NK-92 treated with Interleukin-12 subunit alpha and Interleukin-12 subunit beta, amount 100 ng/mL, for 24 hours (cell line): ENCODE measurements around the gene ZFP64.

Source experiments
- DNase-seq: peaks from one replicate; lab custom pipeline; 2025; lab: John Stamatoyannopoulos, UW

ZFP64 gene

DNA sequence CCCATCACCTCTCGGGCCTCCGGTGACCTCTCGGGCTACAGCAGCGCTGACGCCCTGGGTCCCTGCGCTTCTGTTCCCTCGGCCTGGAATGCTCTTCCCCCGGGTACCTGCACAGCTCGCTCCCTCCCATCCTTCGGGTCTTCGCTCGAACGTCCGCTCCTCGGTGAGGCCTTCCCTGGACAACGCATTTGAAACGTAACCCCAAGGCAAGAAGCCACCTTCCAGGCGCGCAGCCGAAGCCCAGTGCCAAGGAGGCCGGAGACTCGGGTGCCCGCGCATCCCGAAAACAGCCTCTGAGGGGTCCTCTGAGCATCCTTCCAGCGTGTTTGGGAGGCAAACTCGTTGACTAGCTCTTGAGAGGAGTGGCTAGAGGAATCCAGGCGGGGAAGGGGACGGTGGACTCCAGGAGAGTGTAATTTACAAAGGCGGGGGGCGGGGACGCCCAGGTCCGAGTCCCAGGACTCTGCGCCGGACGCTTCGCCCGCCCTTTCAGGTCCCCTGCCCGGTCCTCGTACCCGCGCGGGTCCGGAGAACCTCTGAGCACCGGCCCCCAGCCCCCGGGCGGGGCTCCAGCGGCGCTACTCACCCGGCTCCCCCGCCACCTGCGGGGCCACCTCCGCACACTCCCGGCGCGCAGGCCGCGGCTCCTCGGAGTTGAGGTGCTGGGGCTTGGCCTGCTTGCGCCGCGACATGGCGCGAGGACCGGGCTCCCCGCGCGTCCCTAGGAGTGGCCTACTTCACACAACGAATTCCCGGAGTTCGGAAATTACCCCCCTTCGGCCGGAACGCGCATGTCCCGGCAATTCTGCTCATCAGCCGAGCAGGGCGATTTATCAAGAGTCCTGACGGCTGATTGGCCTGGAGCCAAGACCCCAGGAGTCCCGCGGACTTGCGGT is 86.8 kb downstream of the ZFP64 start:
- DNase-seq: no peak

DNA sequence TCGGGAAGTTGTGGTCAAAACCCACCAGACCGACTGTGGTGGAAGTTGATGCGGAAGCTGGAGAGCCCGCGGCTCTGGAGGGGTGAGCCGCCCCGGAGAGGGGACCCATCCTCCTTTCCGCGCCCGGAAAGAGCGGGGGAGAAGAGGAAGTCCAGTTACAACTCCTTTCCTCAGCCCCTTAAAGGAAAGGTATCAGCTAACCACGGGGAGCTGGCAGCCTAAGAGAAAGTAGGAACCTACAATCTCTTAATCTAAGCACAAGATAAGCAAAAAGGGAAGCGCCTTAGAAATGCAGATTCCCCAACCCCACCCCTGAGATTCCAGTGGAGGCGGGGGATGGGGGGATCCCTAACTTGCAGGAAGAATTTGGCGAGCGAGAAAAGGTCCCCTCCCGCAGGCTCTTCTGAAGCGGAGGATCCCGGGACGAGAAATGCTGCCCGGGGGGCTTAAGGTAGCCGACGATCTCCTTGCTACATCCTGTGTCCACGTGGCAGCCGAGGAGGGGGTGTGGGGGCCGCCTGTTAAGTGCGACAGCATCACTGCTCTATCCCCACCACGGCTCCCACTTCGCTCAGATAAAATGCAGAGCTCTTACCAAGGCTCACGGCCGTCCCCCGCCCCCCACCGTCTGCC is 87.5 kb downstream of the ZFP64 start:
- DNase-seq: no peak

DNA sequence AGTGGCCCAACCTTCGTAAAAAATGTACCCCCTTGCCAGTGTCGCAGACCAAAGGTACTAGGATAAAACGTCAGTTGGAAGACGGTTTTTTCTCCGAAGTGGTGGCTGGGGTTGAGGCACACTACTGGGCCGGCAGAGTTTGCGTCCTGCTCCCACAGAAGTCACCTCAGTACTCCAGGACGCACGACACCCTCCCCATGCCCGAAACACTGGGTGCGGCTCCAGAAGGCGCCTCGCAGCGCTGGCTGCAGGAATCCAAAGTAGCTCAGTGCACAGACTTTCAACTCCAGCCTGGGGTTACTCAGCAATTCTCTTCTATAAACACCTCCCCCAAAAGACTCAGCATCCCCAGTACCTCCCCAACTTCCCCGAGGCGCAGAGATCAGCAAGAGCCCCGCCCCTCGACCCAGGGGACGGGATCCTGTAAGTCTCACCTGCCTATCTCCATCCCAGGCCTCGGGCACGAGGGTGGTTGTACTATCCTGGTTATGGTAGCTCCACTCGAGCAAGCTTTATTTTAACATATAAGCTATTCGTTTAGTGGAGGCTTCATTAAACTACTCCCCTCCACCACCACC is 88.2 kb downstream of the ZFP64 start:
- no peak for DNase-seq

DNA sequence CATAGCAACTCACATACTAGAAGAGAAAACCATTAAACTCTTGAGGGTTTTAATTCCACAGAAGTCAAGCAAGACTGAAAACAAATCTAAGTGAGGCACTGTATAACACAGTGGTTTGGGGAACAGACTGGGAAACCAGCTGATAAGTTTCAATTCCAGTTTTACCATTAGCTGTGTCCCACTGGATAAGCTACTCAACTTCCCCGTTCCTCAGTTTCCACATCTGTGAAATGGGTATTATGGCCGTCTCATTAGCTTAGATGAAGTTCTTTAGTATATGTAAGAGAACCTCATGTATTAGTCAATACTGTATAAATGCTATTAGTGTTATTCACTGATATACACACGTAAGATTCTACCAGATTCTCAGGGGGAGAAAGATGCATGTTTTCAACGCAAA is 89.0 kb downstream of the ZFP64 start:
- DNase-seq: no peak

DNA sequence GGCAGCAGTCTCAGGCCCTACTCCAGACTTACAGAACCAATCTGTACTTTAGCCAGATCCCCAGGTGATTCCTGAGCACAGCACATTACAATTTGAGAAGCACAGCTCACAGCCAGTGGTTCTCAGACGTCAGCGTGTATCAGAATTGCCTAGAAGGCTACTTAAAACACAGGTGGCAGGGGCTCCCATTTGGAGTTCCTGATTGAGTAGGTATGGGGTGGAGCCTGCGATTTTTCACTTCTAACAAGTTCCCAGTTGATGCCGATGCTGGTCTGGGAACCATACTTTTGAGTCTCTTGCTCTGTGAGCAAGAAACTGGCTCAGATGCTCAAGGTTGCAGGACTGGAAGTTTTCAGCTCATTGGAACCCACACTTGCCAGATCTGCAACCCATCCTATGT is 89.5 kb downstream of the ZFP64 start:
- DNase-seq: no peak
